Stimulated activated CD4-positive, alpha-beta T cell treated with anti-CD3 and anti-CD28 coated beads, Interleukin-15, amount 100 ng/mL, for 48 hours (primary cell): ENCODE data around the gene KANSL1L.
"Not testable (repeated sequence)": the region's sequence is repeated elsewhere in the genome, so short reads cannot be mapped to it uniquely, and the experiment has no call there.

Source experiments
- DNase-seq, 2 donors: peaks; one replicate each; pipeline ENCODE4 v3.0.0-alpha.2; 2020; ENCODE audit warnings: low read depth in 2 of 2

The KANSL1L gene

GRCh38 chr2:210171309-210172218, at the start of gene KANSL1L:
TSS of gene KANSL1L (minus strand) at chr2:210171409. CDS start at chr2:210154582, 16,827 bp downstream.
- peak; percentile 89 to 96 for DNase-seq

- DNase-seq, result no peak
These were observed 43.9 kb upstream of the KANSL1L start for GRCh38 chr2:210215120-210215519.

GRCh38 chr2:210210185-210210584, 39.0 kb upstream of the KANSL1L start:
- no peak for DNase-seq

GRCh38 chr2:210207929-210208328, 36.7 kb upstream of the KANSL1L start:
- DNase-seq, result no peak

- no peak for DNase-seq
These were observed 32.3 kb upstream of the KANSL1L start for GRCh38 chr2:210203558-210203957.

GRCh38 chr2:210203147-210203546, 31.9 kb upstream of the KANSL1L start:
- no peak for DNase-seq

GRCh38 chr2:210199854-210200253, 28.6 kb upstream of the KANSL1L start:
- DNase-seq, result no peak

- no peak for DNase-seq
These were observed 28.1 kb upstream of the KANSL1L start for GRCh38 chr2:210199186-210199765.

- DNase-seq, result no peak
These were observed 27.1 kb upstream of the KANSL1L start for GRCh38 chr2:210198326-210198725.

- DNase-seq, result no peak
These were observed 26.5 kb upstream of the KANSL1L start for GRCh38 chr2:210197720-210198119.

GRCh38 chr2:210195101-210195852, 24.1 kb upstream of the KANSL1L start:
- no peak for DNase-seq

- no peak for DNase-seq
These were observed 19.1 kb upstream of the KANSL1L start for GRCh38 chr2:210190345-210190744.

GRCh38 chr2:210189452-210190138, 18.4 kb upstream of the KANSL1L start:
- no peak for DNase-seq

- DNase-seq, result no peak
These were observed 17.5 kb upstream of the KANSL1L start for GRCh38 chr2:210188755-210189154.

GRCh38 chr2:210188190-210188589, 17.0 kb upstream of the KANSL1L start:
- DNase-seq, result no peak

GRCh38 chr2:210183936-210184335, 12.7 kb upstream of the KANSL1L start:
- not testable (repeated sequence) for DNase-seq

GRCh38 chr2:210181606-210182088, 10.4 kb upstream of the KANSL1L start:
- DNase-seq, result not testable (repeated sequence)

- DNase-seq, result not testable (repeated sequence)
These were observed 9.9 kb upstream of the KANSL1L start for GRCh38 chr2:210181033-210181605.

- DNase-seq, result no peak
These were observed 9.3 kb upstream of the KANSL1L start for GRCh38 chr2:210180477-210180876.

GRCh38 chr2:210179351-210179990, 8.3 kb upstream of the KANSL1L start:
- DNase-seq, result no peak

- no peak for DNase-seq
These were observed 6.6 kb upstream of the KANSL1L start for GRCh38 chr2:210177769-210178168.
